GM18909 (cell line): Measurements from ENCODE around the gene CMYA5.

Experiments used
- ATAC-seq: cut with Tn5 transposase; IDR thresholded peaks from one replicate; pipeline ENCODE4 v1.9.1; 2021; ENCODE audit warnings: mild to moderate bottlenecking; ENCODE audit not compliant: unreplicated experiment, poor library complexity

The CMYA5 gene

GRCh38 chr5:79787448-79787847 is 97.8 kb downstream of the CMYA5 start:
- ATAC-seq: no peak

- ATAC-seq: no peak
Observed at GRCh38 chr5:79791843-79792242, 102.2 kb downstream of the CMYA5 start.

DNA sequence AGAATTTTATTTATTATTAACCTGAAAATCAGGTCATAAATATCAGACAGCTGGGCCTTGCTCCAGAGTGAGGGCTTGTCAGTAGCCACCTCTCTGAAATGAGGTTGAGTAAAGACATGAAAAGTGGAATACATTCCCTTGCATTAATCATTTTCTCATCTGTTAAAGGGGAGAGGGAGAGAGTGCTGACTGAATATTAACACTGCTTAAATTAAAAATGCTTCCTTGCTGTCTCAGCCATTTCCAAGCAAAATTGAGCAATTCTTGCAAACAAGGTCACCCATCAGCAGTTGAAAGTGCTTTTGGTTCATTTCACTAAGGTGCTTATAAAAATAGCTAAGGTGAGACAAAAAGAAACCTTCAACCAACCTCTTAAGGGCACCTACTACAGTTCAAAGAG is 102.8 kb downstream of the CMYA5 start:
- ATAC-seq: no peak

DNA sequence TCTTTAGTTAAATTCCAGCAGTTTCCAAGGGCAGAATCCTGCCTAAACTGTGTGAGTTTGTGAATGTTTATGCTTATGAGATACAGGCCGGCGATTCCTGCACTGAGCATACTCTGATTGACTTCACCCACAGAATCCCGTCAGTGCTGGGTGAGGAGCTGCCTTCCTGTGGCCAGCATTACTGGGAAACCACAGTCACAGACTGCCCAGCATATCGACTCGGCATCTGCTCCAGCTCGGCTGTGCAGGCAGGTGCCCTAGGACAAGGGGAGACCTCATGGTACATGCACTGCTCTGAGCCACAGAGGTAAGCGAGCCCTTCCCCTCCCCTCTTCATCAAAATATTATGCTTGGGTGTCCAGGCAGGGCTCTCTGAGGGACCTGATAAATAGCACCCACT is 103.7 kb downstream of the CMYA5 start:
- ATAC-seq: no peak

- ATAC-seq: no peak
Observed at GRCh38 chr5:79793722-79794121, 104.1 kb downstream of the CMYA5 start.

- no peak for ATAC-seq
Observed at GRCh38 chr5:79794347-79794746, 104.7 kb downstream of the CMYA5 start.

- ATAC-seq: no peak
Observed at GRCh38 chr5:79795764-79796398, 106.2 kb downstream of the CMYA5 start.

- ATAC-seq: no peak
Observed at GRCh38 chr5:79798893-79799590, 109.4 kb downstream of the CMYA5 start.

GRCh38 chr5:79800979-79801827 is 111.6 kb downstream of the CMYA5 start:
- no peak for ATAC-seq

GRCh38 chr5:79802406-79802805 is 112.8 kb downstream of the CMYA5 start:
- no peak for ATAC-seq

DNA sequence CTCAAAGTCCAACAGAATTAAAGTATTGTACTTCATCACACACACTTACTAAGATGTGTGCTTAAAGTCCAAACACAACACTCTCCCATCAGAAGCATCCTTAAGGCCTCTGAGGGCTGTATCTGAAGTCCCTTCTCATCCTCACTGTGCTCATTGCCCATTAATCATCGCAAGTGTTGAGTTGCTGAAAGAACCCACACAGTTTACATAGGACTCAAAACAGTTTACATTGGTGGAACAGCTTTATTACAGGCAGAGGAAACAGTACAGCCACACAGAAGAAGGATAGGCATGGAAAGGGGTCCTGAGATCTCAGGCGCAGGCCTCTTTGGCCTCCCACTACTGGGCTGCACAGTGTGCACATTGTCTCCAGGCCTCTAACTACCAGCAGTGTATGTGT is 113.4 kb downstream of the CMYA5 start:
- no peak for ATAC-seq

DNA sequence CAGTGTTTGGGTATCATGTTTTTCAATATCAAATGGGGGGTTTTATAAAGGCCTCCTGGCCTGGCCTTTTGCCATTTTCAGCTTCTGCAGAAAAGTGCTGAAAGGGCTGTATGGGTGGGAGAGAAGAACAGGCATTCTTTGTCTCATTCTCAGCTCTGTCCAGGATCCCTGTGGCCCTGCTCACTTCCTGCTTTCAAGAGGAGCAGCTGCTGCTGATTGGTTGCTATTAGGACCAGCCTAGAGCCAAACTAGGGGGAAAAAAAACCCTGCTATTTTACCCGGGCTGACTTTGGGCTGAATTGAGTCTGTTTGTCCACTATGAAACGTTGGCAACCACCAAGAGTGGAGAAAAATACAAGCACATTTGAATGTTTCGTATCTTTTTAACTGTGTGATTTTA is 117.1 kb downstream of the CMYA5 start:
- no peak for ATAC-seq

GRCh38 chr5:79809743-79810142 is 120.1 kb downstream of the CMYA5 start:
- no peak for ATAC-seq

DNA sequence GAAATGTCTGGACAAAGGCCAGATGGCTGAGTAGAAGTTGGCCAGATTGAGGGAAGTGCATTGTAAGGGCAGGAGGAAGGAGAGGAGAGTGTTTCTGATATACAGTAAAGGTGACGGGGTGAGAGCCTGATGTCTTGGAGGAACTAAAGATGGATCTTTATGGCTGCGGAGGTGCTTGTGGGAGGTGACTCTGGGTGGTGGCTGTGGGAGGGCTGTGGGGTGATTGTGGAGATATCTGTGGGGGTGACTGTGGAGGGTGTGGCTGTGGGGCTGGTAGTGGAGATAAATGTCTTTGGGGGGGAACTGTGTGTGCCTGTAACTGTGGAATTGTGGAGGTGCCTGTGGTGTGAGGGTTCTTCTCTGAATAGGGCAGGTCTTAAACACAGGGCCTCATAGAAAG is 121.4 kb downstream of the CMYA5 start:
- ATAC-seq: no peak

GRCh38 chr5:79811904-79812303 is 122.3 kb downstream of the CMYA5 start:
- ATAC-seq: no peak

GRCh38 chr5:79814699-79815098 is 125.1 kb downstream of the CMYA5 start:
- ATAC-seq: no peak

DNA sequence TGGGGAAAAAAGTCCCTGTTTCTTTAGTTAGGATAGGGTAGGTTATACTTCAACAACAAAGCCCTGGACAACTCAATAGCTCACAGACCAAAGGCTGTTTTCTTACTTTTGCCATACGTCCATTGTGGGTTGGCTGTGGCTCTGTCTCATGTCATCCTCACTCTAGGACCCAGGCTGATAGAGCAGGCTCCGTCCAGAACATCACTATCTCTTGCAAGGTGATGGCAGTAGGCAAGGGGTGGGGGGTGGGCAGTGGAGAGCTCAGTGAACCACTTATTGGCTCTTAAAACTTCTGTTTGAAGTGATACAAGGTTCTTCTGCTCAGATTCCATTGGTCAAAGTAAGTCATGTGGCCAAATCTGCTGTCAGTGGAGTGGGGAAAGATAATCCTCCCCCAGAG is 126.4 kb downstream of the CMYA5 start:
- ATAC-seq: no peak

GRCh38 chr5:79820648-79821047 is 131.0 kb downstream of the CMYA5 start:
- ATAC-seq: no peak

GRCh38 chr5:79824444-79824843 is 134.8 kb downstream of the CMYA5 start:
- no peak for ATAC-seq

DNA sequence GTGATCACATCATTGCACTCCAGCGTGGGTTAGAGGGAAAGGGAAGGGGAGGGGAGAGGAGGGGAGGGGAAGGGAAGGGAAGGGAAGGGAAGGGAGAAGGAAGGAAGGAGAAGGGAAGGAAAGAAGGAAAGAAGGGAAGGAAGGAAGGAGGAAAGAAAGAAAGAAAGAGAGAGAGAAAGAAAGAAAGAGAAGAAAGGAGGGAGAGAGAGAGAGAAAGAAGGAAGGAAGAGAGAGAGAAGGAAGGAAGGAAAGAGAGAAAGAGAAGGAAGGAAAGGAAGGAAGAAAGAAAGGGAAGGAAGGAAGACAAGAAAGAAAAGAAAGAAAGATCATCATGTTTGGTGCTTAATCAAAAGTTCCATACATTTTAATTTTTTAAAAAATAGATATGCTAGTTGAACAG is 136.2 kb downstream of the CMYA5 start:
- no peak for ATAC-seq

GRCh38 chr5:79827159-79827629 is 137.6 kb downstream of the CMYA5 start:
- no peak for ATAC-seq
